ENCODE measurements around the gene FAM13C. TPM values are rescaled to one million over a fixed set of nuclear protein-coding genes. Genes with fewer than 3 reads are reported as not detected.

FAM13C gene
- total and polyA plus RNA-seq, 10 donors, result 1.5 to 19.7 (median 8.9) TPM

DNA sequence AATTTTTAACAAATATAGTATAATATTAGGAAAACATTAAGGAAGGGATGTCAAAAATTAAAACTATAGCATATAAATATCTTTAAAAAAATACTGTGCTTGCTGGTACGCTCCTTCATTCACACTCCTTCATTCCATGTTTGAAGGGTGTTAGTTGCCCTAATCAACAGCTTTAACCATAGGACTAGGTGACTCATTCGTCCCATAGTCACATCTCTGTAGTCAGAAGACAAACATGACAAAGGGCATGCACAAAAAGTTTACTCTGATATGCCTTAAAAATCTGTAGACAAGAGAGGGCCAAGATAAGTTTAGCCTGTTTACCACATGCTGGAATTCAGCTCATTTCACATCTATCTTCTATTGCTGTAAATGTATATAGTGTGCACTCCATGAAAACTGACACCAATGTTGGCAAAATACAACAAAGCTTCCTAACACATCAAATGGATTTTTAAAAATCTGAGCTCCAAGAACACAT, 646 bp downstream of the FAM13C start:
- 70 to 80% (median 73%) methylated on average over 2 of the region's 2 CpGs for WGBS, 5 donors
- TF ChIP-seq POLR2A (IDR thresholded peaks at IDR 0.05) (no peak), POLR2AphosphoS5 (IDR thresholded peaks at IDR 0.05) (no peak)
- TF ChIP-seq, protein P1, sequence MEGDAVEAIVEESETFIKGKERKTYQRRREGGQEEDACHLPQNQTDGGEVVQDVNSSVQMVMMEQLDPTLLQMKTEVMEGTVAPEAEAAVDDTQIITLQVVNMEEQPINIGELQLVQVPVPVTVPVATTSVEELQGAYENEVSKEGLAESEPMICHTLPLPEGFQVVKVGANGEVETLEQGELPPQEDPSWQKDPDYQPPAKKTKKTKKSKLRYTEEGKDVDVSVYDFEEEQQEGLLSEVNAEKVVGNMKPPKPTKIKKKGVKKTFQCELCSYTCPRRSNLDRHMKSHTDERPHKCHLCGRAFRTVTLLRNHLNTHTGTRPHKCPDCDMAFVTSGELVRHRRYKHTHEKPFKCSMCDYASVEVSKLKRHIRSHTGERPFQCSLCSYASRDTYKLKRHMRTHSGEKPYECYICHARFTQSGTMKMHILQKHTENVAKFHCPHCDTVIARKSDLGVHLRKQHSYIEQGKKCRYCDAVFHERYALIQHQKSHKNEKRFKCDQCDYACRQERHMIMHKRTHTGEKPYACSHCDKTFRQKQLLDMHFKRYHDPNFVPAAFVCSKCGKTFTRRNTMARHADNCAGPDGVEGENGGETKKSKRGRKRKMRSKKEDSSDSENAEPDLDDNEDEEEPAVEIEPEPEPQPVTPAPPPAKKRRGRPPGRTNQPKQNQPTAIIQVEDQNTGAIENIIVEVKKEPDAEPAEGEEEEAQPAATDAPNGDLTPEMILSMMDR (IDR thresholded peaks at IDR 0.05 in 8 of 11, conservative IDR thresholded peaks at IDR 0.05 in 3 of 11), result no peak
- intact Hi-C loops (cut with DNase I; ENCODE audit: low total_unique reads), result no loop called here

GRCh38 chr10:59360605-59361405, 1.5 kb downstream of the FAM13C start:
- Histone ChIP-seq H3K27ac (peak overlapping the region in 1 of 8 donors; percentile 70), H3K4me1 (peaks cover 0 to 37% (median 13%) of the 10 kb centered on the region in 6 donors), H3K36me3 (no peaks in the 10 kb centered on the region), H3K27me3 (replicated peaks in 1 of 7) (peaks cover 0 to 24% (median 0%) of the 10 kb centered on the region in 7 donors), H3K9me3 (no peaks in the 10 kb centered on the region), H3K4me3 (peak overlapping the region in 3 of 8 donors; percentile 2 to 66 (median 48))
- no peak for DNase-seq
- TF ChIP-seq POLR2AphosphoS5 (IDR thresholded peaks at IDR 0.05) (no peak), POLR2A (IDR thresholded peaks at IDR 0.05) (no peak)
- TF ChIP-seq, protein P1 (IDR thresholded peaks at IDR 0.05 in 8 of 11, conservative IDR thresholded peaks at IDR 0.05 in 3 of 11), result no peak
- WGBS, 5 donors, result 71 to 83% (median 78%) methylated on average over 6 of the region's 6 CpGs
- intact Hi-C loops (cut with DNase I; ENCODE audit: low total_unique reads), result no loop called here

More for the DNA sequence above, 646 bp downstream of the FAM13C start:
- Histone ChIP-seq H3K27me3 (replicated peaks in 1 of 7) (peaks cover 0 to 24% (median 0%) of the 10 kb centered on the region in 7 donors), H3K4me1 (peaks cover 0 to 45% (median 16%) of the 10 kb centered on the region in 6 donors), H3K27ac (peak overlapping the region in 7 of 8 donors; percentile 27 to 81 (median 70)), H3K9me3 (no peaks in the 10 kb centered on the region), H3K4me3 (peak overlapping the region; percentile 4 to 66 (median 38)), H3K36me3 (no peaks in the 10 kb centered on the region)
- no peak for DNase-seq

GRCh38 chr10:59358576-59358975, 3.8 kb downstream of the FAM13C start:
- no peak for DNase-seq
- H3K4me3 ChIP-seq, result no peak overlapping the region
- intact Hi-C loops (cut with DNase I; ENCODE audit: low total_unique reads), result no loop called here
- H3K9me3 ChIP-seq, result no peaks in the 10 kb centered on the region
- no peaks in the 10 kb centered on the region for H3K36me3 ChIP-seq
- H3K4me1 ChIP-seq, result peaks cover 0 to 37% (median 13%) of the 10 kb centered on the region in 6 donors
- H3K27me3 ChIP-seq (replicated peaks in 1 of 7), result peaks cover 0 to 18% (median 0%) of the 10 kb centered on the region in 7 donors
- no peak overlapping the region for H3K27ac ChIP-seq
- TF ChIP-seq POLR2A (IDR thresholded peaks at IDR 0.05) (no peak), POLR2AphosphoS5 (IDR thresholded peaks at IDR 0.05) (no peak)
- TF ChIP-seq, protein P1 (IDR thresholded peaks at IDR 0.05 in 8 of 11, conservative IDR thresholded peaks at IDR 0.05 in 3 of 11), result no peak

DNA sequence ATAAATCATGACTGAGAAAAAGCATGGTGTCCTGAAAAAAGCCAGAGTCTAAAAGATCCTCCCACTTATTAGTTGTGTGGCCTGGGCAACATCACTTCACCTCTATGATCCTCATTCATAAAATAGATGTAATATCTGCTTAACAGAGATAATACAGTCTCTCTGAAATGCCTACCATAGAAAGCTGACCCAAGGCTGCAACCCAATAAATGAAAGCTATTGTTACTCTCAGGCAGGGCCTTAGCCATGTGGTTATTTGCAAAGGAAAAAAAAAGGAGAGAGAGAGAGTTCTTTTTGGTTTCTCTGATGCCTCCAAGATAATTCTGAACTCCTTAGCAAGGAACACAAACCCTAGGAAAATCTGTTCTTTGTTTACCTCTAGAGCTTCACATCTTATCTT, 7.9 kb downstream of the FAM13C start:
- intact Hi-C loops (cut with DNase I; ENCODE audit: low total_unique reads), result no loop called here
- H3K4me1 ChIP-seq, result no peaks in the 10 kb centered on the region

More for the DNA sequence above, 7.9 kb downstream of the FAM13C start:
- no peaks in the 10 kb centered on the region for H3K9me3 ChIP-seq
- DNase-seq, result no peak
- H3K36me3 ChIP-seq, result peaks cover 0 to 4% (median 0%) of the 10 kb centered on the region in 6 donors
- H3K4me3 ChIP-seq, result no peak overlapping the region
- H3K27me3 ChIP-seq (replicated peaks in 1 of 7), result no peaks in the 10 kb centered on the region
- TF ChIP-seq POLR2A (IDR thresholded peaks at IDR 0.05) (no peak), POLR2AphosphoS5 (IDR thresholded peaks at IDR 0.05) (no peak)
- TF ChIP-seq, protein P1 (IDR thresholded peaks at IDR 0.05 in 8 of 11, conservative IDR thresholded peaks at IDR 0.05 in 3 of 11), result no peak
- H3K27ac ChIP-seq, result no peak overlapping the region

All from spleen (tissue), 11 donors.